Measurements from ENCODE around the gene GPATCH4. TPM values are rescaled to one million over a fixed set of nuclear protein-coding genes. Genes with fewer than 3 reads are reported as not detected.
"Not testable (repeated sequence)": the region's sequence is repeated elsewhere in the genome, so short reads cannot be mapped to it uniquely, and the experiment has no call there.

Gene GPATCH4
- total RNA-seq, 1 donor from 2014 or later: 9.9 TPM

GRCh38 chr1:156627313-156627880 lies 26.1 kb upstream of the GPATCH4 start:
- peak; percentile 73 to 77 for DNase-seq (ENCODE audit: low read depth in 2 of 2)

GRCh38 chr1:156626079-156626438 lies 24.8 kb upstream of the GPATCH4 start:
- no peak for DNase-seq (ENCODE audit: low read depth in 2 of 2)

GRCh38 chr1:156625436-156626078 lies 24.3 kb upstream of the GPATCH4 start:
- DNase-seq (ENCODE audit: low read depth in 2 of 2): peak; percentile 42 to 63

- no peak for DNase-seq (ENCODE audit: low read depth in 2 of 2)
These were observed 23.6 kb upstream of the GPATCH4 start for GRCh38 chr1:156624814-156625435.

- DNase-seq (ENCODE audit: low read depth in 2 of 2): peak; percentile 49 to 54
These were observed 22.9 kb upstream of the GPATCH4 start for GRCh38 chr1:156623946-156624813.

GRCh38 chr1:156622581-156623297 lies 21.5 kb upstream of the GPATCH4 start:
- no peak for DNase-seq (ENCODE audit: low read depth in 2 of 2)

- no peak for DNase-seq (ENCODE audit: low read depth in 2 of 2)
These were observed 18.3 kb upstream of the GPATCH4 start for GRCh38 chr1:156619582-156619955.

- DNase-seq (ENCODE audit: low read depth in 2 of 2): peak; percentile 34 to 36
These were observed 17.7 kb upstream of the GPATCH4 start, which contains the start of gene HAPLN2 for GRCh38 chr1:156618853-156619581. Gene HAPLN2, plus strand, starts transcription at chr1:156619415. Its CDS starts 4,076 bp downstream, at chr1:156623491.

- peak; percentile 42 to 74 for DNase-seq (ENCODE audit: low read depth in 2 of 2)
These were observed 15.2 kb upstream of the GPATCH4 start for GRCh38 chr1:156616463-156616862.

GRCh38 chr1:156615946-156616345 lies 14.7 kb upstream of the GPATCH4 start:
- DNase-seq (ENCODE audit: low read depth in 2 of 2): no peak

- DNase-seq (ENCODE audit: low read depth in 2 of 2): no peak
These were observed 11.4 kb upstream of the GPATCH4 start for GRCh38 chr1:156612666-156613065.

- not testable (repeated sequence) for DNase-seq (ENCODE audit: low read depth in 2 of 2)
These were observed 8.8 kb upstream of the GPATCH4 start for GRCh38 chr1:156610072-156610471.

GRCh38 chr1:156608981-156609380 lies 7.7 kb upstream of the GPATCH4 start:
- peak; percentile 25 to 47 for DNase-seq (ENCODE audit: low read depth in 2 of 2)

- DNase-seq (ENCODE audit: low read depth in 2 of 2): peak; percentile 81 to 88
These were observed 6.9 kb upstream of the GPATCH4 start for GRCh38 chr1:156608036-156608674.

GRCh38 chr1:156607344-156607743 lies 6.1 kb upstream of the GPATCH4 start:
- not testable (repeated sequence) for DNase-seq (ENCODE audit: low read depth in 2 of 2)

GRCh38 chr1:156602557-156602993 lies 1.3 kb upstream of the GPATCH4 start:
- DNase-seq (ENCODE audit: low read depth in 2 of 2): peak in 1 of 2 donors; percentile 28

GRCh38 chr1:156601892-156602291 lies 613 bp upstream of the GPATCH4 start:
- DNase-seq (ENCODE audit: low read depth in 2 of 2): no peak

- no peak for DNase-seq (ENCODE audit: low read depth in 2 of 2)
These were observed 552 bp downstream of the GPATCH4 start for GRCh38 chr1:156600733-156601121.

GRCh38 chr1:156599811-156600210 lies 1.5 kb downstream of the GPATCH4 start:
- peak in 1 of 2 donors; percentile 33 for DNase-seq (ENCODE audit: low read depth in 2 of 2)
